Heart left ventricle (tissue), 16 donors: ENCODE results near the gene DGAT2. TPM values are rescaled to one million over a fixed set of nuclear protein-coding genes. Genes with fewer than 3 reads are reported as not detected.
A peak's percentile ranks its signal among the peaks of the same experiment; 100 is the strongest.

Source experiments
- ATAC-seq, 4 donors: fragments of 200-7000 bp; cut with Tn5 transposase; one replicate each; pipeline ENCODE4 v1.9.1; 2020 to 2022; ENCODE audit warnings: moderate library complexity in 4 of 4, mild to moderate bottlenecking in 3 of 4, moderate number of reproducible peaks in 1 of 4
- DNase-seq, 5 donors: peaks; one replicate each; pipeline ENCODE4 v3.0.0-alpha.2; 2020
- H3K27ac ChIP-seq, 12 donors: fragments of 200-600 bp; sonication (generic) in 4 of 12; one replicate each; pipeline versions ENCODE4 v1.5.0 to v1.8.0; 2016 to 2022; ENCODE audit warnings: mild to moderate bottlenecking in 2 of 12
- H3K27me3 ChIP-seq, 9 donors: fragments of 200-600 bp; sonication (generic) in 2 of 9; one replicate each; pipeline versions ENCODE4 v1.5.1 to v1.8.0; 2016 to 2022; ENCODE audit warnings: mild to moderate bottlenecking in 3 of 9
- H3K36me3 ChIP-seq, 9 donors: fragments of 200-600 bp; sonication (generic) in 2 of 9; one replicate each; pipeline versions ENCODE4 v1.5.0 to v1.8.0; 2018 to 2022; ENCODE audit warnings: mild to moderate bottlenecking in 2 of 9
- H3K4me1 ChIP-seq, 12 donors: fragments of 200-600 bp; sonication (generic) in 4 of 12; one replicate each; pipeline versions ENCODE4 v1.5.0 to v1.8.0; 2016 to 2022; ENCODE audit warnings: mild to moderate bottlenecking in 3 of 12
- H3K4me3 ChIP-seq, 12 donors: fragments of 200-600 bp; sonication (generic) in 4 of 12; one replicate each; pipeline versions ENCODE4 v1.5.0 to v1.8.0; 2017 to 2022; ENCODE audit warnings: mild to moderate bottlenecking in 9 of 12, moderate library complexity in 4 of 12
- H3K9me3 ChIP-seq, 12 donors: fragments of 200-600 bp; sonication (generic) in 4 of 12; one replicate each; pipeline versions ENCODE4 v1.5.0 to v1.8.0; 2016 to 2022; ENCODE audit warnings: mild to moderate bottlenecking in 1 of 12
- POLR2A ChIP-seq, 2 donors: fragments of 450-650 bp; IDR thresholded peaks; one replicate each; pipeline ENCODE4 v1.6.1; 2017; ENCODE audit warnings: antibody characterized with exemption in 2 of 2, mild to moderate bottlenecking in 2 of 2, moderate library complexity in 2 of 2
- WGBS, 4 donors: extraction: QIAGEN DNeasy Blood & Tissue Kit in 2 of 4; methylation state at CpG; one replicate each; pipeline versions ENCODE4 v1.1.5 to v1.1.7; 2013 to 2018; 5-methylcytosine and 5-hydroxymethylcytosine counted together
- intact Hi-C, 10 donors: fragments of 100-400 bp; cut with DNase I; formaldehyde crosslinking; loops; one replicate each; pipeline versions ENCODE4 v1.11.1 to v1.14.2; 2022
- polyA plus RNA-seq, 2 donors: library from polyadenylated mRNA; stranded (reverse); fragments of 200-250 nt; gene quantifications; one replicate each; pipeline ENCODE4 v1.2.3, GENCODE V29; 2013
- total RNA-seq, 9 donors: library from RNA; depleted of rRNA in 2 of 9; stranded (reverse); fragments of >200 nt in 2 of 9; fragmentation: NEBNext Ultra II Directional in 3 of 9; extraction: Animal tissue kit (Norgen Biotek cat#: 25700) in 3 of 9; gene quantifications; one replicate each; pipeline versions ENCODE4 v1.1.0 to v1.2.4, GENCODE V29; 2016 to 2023
- TF ChIP-seq, protein P1 (sequence below), 12 donors: fragments of 200-600 bp; sonication (generic) in 4 of 12; IDR thresholded peaks; one replicate each; pipeline versions ENCODE4 v1.5.0 to v1.8.0; 2018 to 2022; ENCODE audit warnings: antibody characterized with exemption in 12 of 12, mild to moderate bottlenecking in 5 of 12
- donor health status: ischemic (EF 13 %, LVEDD 7.1; RV severe dilation, severe dysfunction).
- donor health status: healthy with polysubstance abuse.
- donor health status: DM: no; HTN: yes; CAD: no.
- donor health status: DM: no; HTN: no; CAD: no.
- donor health status: ischemic (EF 25% LVEDD 6.9; RV normal size, moderate dysfunction).
- donor health status: ischemic (EF 25% LVEDD 5.7; RV mildly dilated, moderate dysfunction).
- donor health status: healthy.
- donor health status: DM: yes; HTN: yes; CAD: no.
- donor health status: ischemic (EF 35%, LVEDD 5.7; RV mildly dilated, moderate dysfunction).
- donor health status: nonischemic (EF 11% LVEDD 7.7; RV severe dilation, severe dysfunction).
- donor health status: DM: yes; HTN: yes; CAD: no.
- donor health status: PGD.
- donor health status: ischemic (EF 29% LVEDD 5.4; RV normal size, mild dysfunction).
- donor health status: nonischemic (EF 23%, LVEDD 6.1; RV moderate dilation, normal function).

DGAT2 gene
- total and polyA plus RNA-seq, 11 donors, result 4.0 to 48.3 (median 8.3) TPM

DNA sequence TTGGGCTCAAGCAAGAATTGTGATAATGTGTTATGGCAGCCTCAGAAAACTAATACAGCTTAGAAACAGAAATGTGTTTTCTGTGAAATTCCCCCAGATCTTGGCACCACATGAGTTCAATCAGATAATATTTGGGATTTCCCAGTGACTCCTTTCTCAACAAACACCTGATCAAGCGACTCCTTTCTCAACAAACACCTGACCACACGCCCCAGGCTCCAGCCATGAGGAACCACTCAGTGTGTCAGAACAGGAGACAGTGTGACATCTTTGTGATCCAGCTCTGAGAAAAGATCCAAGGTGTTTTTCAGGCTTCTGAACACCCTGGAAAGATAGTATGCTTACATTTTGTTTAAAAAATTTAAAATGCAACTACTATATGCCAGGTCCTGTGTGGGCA lies 44.5 kb downstream of the DGAT2 start:
- Histone ChIP-seq H3K27me3 (no peaks in the 10 kb centered on the region), H3K9me3 (no peaks in the 10 kb centered on the region), H3K27ac (peak overlapping the region in 9 of 12 donors; percentile 5 to 70 (median 59)), H3K4me1 (peaks cover 0 to 48% (median 22%) of the 10 kb centered on the region in 12 donors), H3K4me3 (no peak overlapping the region), H3K36me3 (no peaks in the 10 kb centered on the region)
- intact Hi-C loops, result loop anchor here in 2 of 10 donors (5.0 to 10.0 kb wide), 2 partner anchors 339 to 342 kb away; no protein-coding TSS in a partner anchor
- DNase-seq (no peak), ATAC-seq (no peak)
- TF ChIP-seq, protein P1, sequence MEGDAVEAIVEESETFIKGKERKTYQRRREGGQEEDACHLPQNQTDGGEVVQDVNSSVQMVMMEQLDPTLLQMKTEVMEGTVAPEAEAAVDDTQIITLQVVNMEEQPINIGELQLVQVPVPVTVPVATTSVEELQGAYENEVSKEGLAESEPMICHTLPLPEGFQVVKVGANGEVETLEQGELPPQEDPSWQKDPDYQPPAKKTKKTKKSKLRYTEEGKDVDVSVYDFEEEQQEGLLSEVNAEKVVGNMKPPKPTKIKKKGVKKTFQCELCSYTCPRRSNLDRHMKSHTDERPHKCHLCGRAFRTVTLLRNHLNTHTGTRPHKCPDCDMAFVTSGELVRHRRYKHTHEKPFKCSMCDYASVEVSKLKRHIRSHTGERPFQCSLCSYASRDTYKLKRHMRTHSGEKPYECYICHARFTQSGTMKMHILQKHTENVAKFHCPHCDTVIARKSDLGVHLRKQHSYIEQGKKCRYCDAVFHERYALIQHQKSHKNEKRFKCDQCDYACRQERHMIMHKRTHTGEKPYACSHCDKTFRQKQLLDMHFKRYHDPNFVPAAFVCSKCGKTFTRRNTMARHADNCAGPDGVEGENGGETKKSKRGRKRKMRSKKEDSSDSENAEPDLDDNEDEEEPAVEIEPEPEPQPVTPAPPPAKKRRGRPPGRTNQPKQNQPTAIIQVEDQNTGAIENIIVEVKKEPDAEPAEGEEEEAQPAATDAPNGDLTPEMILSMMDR (IDR thresholded peaks at IDR 0.05), result no peak
- TF ChIP-seq POLR2A (IDR thresholded peaks at IDR 0.05), result no peak
- 81 to 93% (median 82%) methylated on average over 2 of the region's 2 CpGs for WGBS, 4 donors

DNA sequence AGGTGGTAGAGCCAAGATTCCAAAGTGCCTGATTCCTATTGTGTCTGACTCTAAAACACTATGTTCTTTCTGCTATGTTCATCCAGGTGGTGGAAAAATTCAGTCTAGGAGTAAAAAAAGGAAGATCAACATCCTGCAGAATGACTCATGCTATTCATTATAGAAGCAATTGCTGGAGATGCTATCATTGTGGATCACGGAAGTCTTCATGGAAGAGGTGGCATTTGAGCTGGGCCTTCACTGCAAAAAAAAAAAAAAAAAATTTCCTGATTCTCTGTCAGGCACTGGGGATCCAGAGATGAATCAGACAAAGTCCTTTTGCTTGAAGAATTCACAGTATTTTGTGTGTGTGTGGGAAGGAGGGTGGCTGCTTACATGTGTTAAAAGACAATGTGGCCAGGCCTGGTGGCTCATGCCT lies 45.1 kb downstream of the DGAT2 start:
- intact Hi-C loops, result loop anchor here in 2 of 10 donors (5.0 to 10.0 kb wide), 2 partner anchors 339 to 341 kb away; no protein-coding TSS in a partner anchor
- TF ChIP-seq, protein P1 (IDR thresholded peaks at IDR 0.05), result no peak
- TF ChIP-seq POLR2A (IDR thresholded peaks at IDR 0.05), result no peak
- DNase-seq, result no peak
- no peaks in the 10 kb centered on the region for H3K36me3 ChIP-seq
- 62 to 78% (median 63%) methylated on average over 1 of the region's 1 CpG for WGBS, 4 donors
- peak in 1 of 4 donors; percentile 0 for ATAC-seq
- peak overlapping the region in 6 of 12 donors; percentile 72 to 99 (median 88) for H3K4me3 ChIP-seq
- peaks cover 0 to 52% (median 22%) of the 10 kb centered on the region in 12 donors for H3K4me1 ChIP-seq
- no peaks in the 10 kb centered on the region for H3K27me3 ChIP-seq
- H3K9me3 ChIP-seq, result no peaks in the 10 kb centered on the region
- peak overlapping the region; percentile 1 to 96 (median 94) for H3K27ac ChIP-seq

- H3K9me3 ChIP-seq, result no peaks in the 10 kb centered on the region
- TF ChIP-seq POLR2A (IDR thresholded peaks at IDR 0.05), result peak in 1 of 2 donors; percentile 49
- TF ChIP-seq, protein P1 (IDR thresholded peaks at IDR 0.05), result no peak
- DNase-seq (no peak), ATAC-seq (peak in 2 of 4 donors; percentile 31 to 34)
- peak overlapping the region; percentile 72 to 100 (median 94) for H3K4me3 ChIP-seq
- peak overlapping the region; percentile 1 to 96 (median 94) for H3K27ac ChIP-seq
- intact Hi-C loops, result loop anchor here in 2 of 10 donors (5.0 to 10.0 kb wide), 2 partner anchors 338 to 340 kb away; no protein-coding TSS in a partner anchor
- WGBS, 4 donors, result 0 to 1% (median 1%) methylated on average over 5 to 12 of the region's 12 CpGs
- no peaks in the 10 kb centered on the region for H3K27me3 ChIP-seq
- peaks cover 0 to 59% (median 22%) of the 10 kb centered on the region in 12 donors for H3K4me1 ChIP-seq
- H3K36me3 ChIP-seq, result no peaks in the 10 kb centered on the region
Measured at GRCh38 chr11:75814363-75814676, 45.7 kb downstream of the DGAT2 start.

DNA sequence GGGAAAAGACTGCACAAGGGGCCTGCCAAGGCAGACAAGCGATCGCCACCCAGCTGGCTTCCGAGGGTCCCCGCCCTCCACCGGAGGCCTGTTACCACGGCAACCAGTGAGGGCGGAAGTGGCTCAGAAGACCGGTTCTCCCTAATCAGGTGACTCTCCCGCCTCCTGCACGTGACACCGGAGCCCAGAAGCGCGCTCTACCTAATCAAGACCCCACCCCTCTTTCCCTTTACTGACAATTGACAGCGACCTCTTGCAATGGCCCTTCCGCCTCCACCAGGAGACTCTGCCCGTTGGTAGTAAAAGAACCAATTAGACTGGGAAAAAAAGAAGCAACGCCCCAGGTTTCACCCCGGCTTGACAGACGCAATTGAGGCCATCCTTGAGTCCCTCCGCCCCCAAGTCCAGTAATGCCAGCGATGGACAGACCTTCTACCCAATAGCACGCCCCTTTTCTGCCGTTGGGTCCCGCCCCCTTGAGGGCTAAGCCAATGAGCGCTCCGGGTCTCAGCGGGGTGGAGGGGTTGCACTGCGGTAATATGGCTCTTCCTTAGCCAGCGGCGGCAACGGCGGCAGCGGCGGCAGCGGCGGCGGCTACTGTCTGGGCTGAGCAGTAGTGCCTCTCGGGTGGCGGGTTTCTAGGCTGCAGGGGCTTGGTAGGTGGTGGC lies 46.2 kb downstream of the DGAT2 start, which contains the start of gene UVRAG:
UVRAG (plus strand) TSS at position 534 of the 668 bp plus-strand sequence. CDS start 198 bp downstream, outside the sequence.
- H3K27ac ChIP-seq, result peak within 1 kb of the TSS; percentile 84 to 96 (median 94)
- H3K4me1 ChIP-seq, result peaks cover 0 to 60% (median 22%) of the 10 kb centered on the region in 12 donors
- peak within 1 kb of the TSS; percentile 72 to 100 (median 94) for H3K4me3 ChIP-seq
- WGBS, 4 donors, result 0 to 1% (median 1%) methylated on average over 29 to 39 of the region's 39 CpGs
- H3K9me3 ChIP-seq, result no peaks in the 10 kb centered on the region
- intact Hi-C loops, result loop anchor here in 3 of 10 donors (5.0 to 10.0 kb wide), 3 partner anchors 52 to 340 kb away; no protein-coding TSS in a partner anchor
- DNase-seq, result peak; percentile 98 to 99 (median 98)
- no peaks in the 10 kb centered on the region for H3K27me3 ChIP-seq
- ATAC-seq, result peak; percentile 97 to 98 (median 98)
- H3K36me3 ChIP-seq, result no peaks in the 10 kb centered on the region
- TF ChIP-seq, protein P1 (IDR thresholded peaks at IDR 0.05), result peak in 3 of 12 donors; percentile 12 to 39 (median 37)
- peak; percentile 18 to 95 for TF ChIP-seq POLR2A (IDR thresholded peaks at IDR 0.05)
